GM12878 (cell line): ENCODE results near the gene SP8. TPM values are rescaled to one million over a fixed set of nuclear protein-coding genes. Genes with fewer than 3 reads are reported as not detected.

Source experiments
- ATAC-seq: fragments of 200-7000 bp; cut with Tn5 transposase; 3 replicates; pipeline ENCODE4 v1.9.1; 2020; ENCODE audit warnings: mild to moderate bottlenecking, moderate library complexity
- BruUV-seq: library from RNA; stranded (reverse); fragments of 400-500 nt; replicated peaks from 2 replicates; lab custom pipeline; 2021; lab: Mats Ljungman, UMichigan
- CTCF ChIA-PET: fragments of 300-600 bp; sonication (Branson Sonifier 250); formaldehyde crosslinking; extraction: SDS; loops from one replicate; lab custom pipeline; 2021; ENCODE audit warnings: inconsistent platforms; lab: Yijun Ruan, JAX
- POLR2A ChIA-PET: fragments of 350-600 bp; formaldehyde crosslinking; extraction: SDS; loops from one replicate; lab custom pipeline; 2021; ENCODE audit warnings: inconsistent platforms; lab: Charles Lee
- RAD21 ChIA-PET: fragments of 300-600 bp; sonication (Branson Sonifier 250); formaldehyde crosslinking; loops from one replicate; lab custom pipeline; 2023; ENCODE audit warnings: antibody characterized with exemption; ENCODE audit not compliant: unreplicated experiment; lab: Charles Lee
- SMC1A ChIA-PET: fragments of 300-600 bp; sonication (Branson Sonifier 250); formaldehyde crosslinking; loops from one replicate; lab custom pipeline; 2023; ENCODE audit not compliant: unreplicated experiment, uncharacterized antibody; lab: Charles Lee
- DNase-seq: peaks from one replicate; pipeline ENCODE4 v3.0.0-alpha.2; 2011; ENCODE audit warnings: low read depth, low spot score
- FAIRE-seq: peaks from 3 replicates; lab custom pipeline; 2011; peaks lifted over from hg19 to GRCh38; lab: Jason Lieb, UNC
- H2AFZ ChIP-seq: 2 replicates; pipeline ENCODE4 v1.6.0; 2011; ENCODE audit warnings: low read depth, low read length, control low read depth; ENCODE audit not compliant: control insufficient read depth
- H3K27ac ChIP-seq: 2 replicates; pipeline ENCODE4 v1.5.1; 2011; ENCODE audit warnings: control low read depth; ENCODE audit not compliant: control insufficient read depth, insufficient read depth
- H3K27me3 ChIP-seq, 2 experiments: replicated peaks in 1 of 2; 2 replicates each; pipeline versions ENCODE4 v1.6.0 to v1.6.1; 2011; ENCODE audit warnings: low read length in 1 of 2; ENCODE audit not compliant: control insufficient read depth in 2 of 2, insufficient read depth in 2 of 2
- H3K36me3 ChIP-seq, 2 experiments: 2 replicates each; pipeline ENCODE4 v1.5.1; 2011; ENCODE audit warnings: low read length in 1 of 2; ENCODE audit not compliant: control insufficient read depth in 2 of 2, insufficient read depth in 2 of 2
- H3K4me1 ChIP-seq: 2 replicates; pipeline ENCODE4 v1.6.1; 2011; ENCODE audit warnings: mild to moderate bottlenecking, low read length, moderate library complexity, mixed read lengths; ENCODE audit not compliant: control insufficient read depth, insufficient read depth
- H3K4me2 ChIP-seq: 2 replicates; pipeline ENCODE4 v1.6.0; 2011; ENCODE audit warnings: control low read depth; ENCODE audit not compliant: control insufficient read depth, insufficient read depth
- H3K4me3 ChIP-seq: fragments of 200-600 bp; sonication (generic); 2 replicates; pipeline ENCODE4 v1.5.1; 2016
- H3K79me2 ChIP-seq: 2 replicates; pipeline ENCODE4 v1.6.0; 2011; ENCODE audit warnings: low read length; ENCODE audit not compliant: control insufficient read depth, insufficient read depth
- H3K9ac ChIP-seq: 2 replicates; pipeline ENCODE4 v1.8.0; 2011; ENCODE audit warnings: low read length, control low read depth, mixed read lengths; ENCODE audit not compliant: control insufficient read depth, insufficient read depth
- H3K9me3 ChIP-seq: replicated peaks from 3 replicates; pipeline ENCODE4 v1.5.1; 2011; ENCODE audit warnings: mild to moderate bottlenecking, low read length; ENCODE audit not compliant: control insufficient read depth, insufficient read depth
- H4K20me1 ChIP-seq: 2 replicates; pipeline ENCODE4 v1.6.0; 2011; ENCODE audit not compliant: control insufficient read depth, insufficient read depth
- JUND ChIP-seq: IDR thresholded peaks from 2 replicates; pipeline ENCODE4 v1.6.1; 2012; ENCODE audit warnings: low read depth, mild to moderate bottlenecking, low read length, improper control_type of control experiment, moderate library complexity
- KDM1A ChIP-seq: fragments of 200-600 bp; sonication (generic); IDR thresholded peaks from 2 replicates; pipeline ENCODE4 v1.6.1; 2016; ENCODE audit warnings: borderline replicate concordance
- NBN ChIP-seq: fragments of 450-650 bp; IDR thresholded peaks from 2 replicates; pipeline ENCODE4 v1.6.1; 2016
- RCOR1 ChIP-seq: conservative IDR thresholded peaks from 2 replicates; pipeline ENCODE4 v1.6.1; 2012; ENCODE audit warnings: low read depth, low read length, improper control_type of control experiment
- SUZ12 ChIP-seq: fragments of 200-600 bp; sonication (generic); IDR thresholded peaks from one replicate; pipeline ENCODE4 v1.6.1; 2018; ENCODE audit warnings: antibody characterized with exemption, mild to moderate bottlenecking; ENCODE audit not compliant: unreplicated experiment
- WGBS: methylation state at CpG from one replicate; pipeline ENCODE4 v1.1.6; 2016; ENCODE audit warnings: low lambda C conversion rate; ENCODE audit not compliant: insufficient replicate concordance, insufficient coverage; ENCODE audit errors: missing lambda C conversion rate; 5-methylcytosine and 5-hydroxymethylcytosine counted together
- in situ Hi-C: fragments of 300-500 bp; cut with MboI; formaldehyde crosslinking; loops from 9 replicates; pipeline ENCODE4 v1.14.3; 2018; ENCODE audit warnings: mixed read lengths
- intact Hi-C: fragments of 100-400 bp; cut with micrococcal nuclease; formaldehyde crosslinking; loops from one replicate; pipeline ENCODE4 v1.14.2; 2022; ENCODE audit not compliant: unreplicated experiment
- polyA plus RNA-seq, 11 experiments: library from polyadenylated mRNA; depleted of rRNA in 4 of 11; unstranded in 6 of 11; stranded (reverse) in 5 of 11; fragments of >200 nt; fragmentation: Nextera tagmentation in 4 of 11; fragmentation: Illumina TruSeq in 1 of 11; extraction: Ambion mirVana in 4 of 11; extraction: Trizol in 1 of 11; gene quantifications; 1 replicate in 1 of 11; 2 replicates in 10 of 11; pipeline versions ENCODE4 v1.2.1 to v1.2.3, GENCODE V29; 2011 to 2016; ENCODE audit warnings: inconsistent platforms in 2 of 11, missing spikeins in 2 of 11, low read depth in 1 of 11
- total RNA-seq, 4 experiments: library from RNA; depleted of rRNA in 3 of 4; stranded (reverse); fragments of >200 nt in 3 of 4; fragmentation: Illumina TruSeq in 1 of 4; extraction: Trizol in 1 of 4; gene quantifications; 2 replicates each; pipeline versions ENCODE4 v1.2.1 to v1.2.3, GENCODE V29; 2013 to 2021
- TF ChIP-seq, protein P1 (sequence below): IDR thresholded peaks from 2 replicates; pipeline ENCODE4 v1.6.1; 2012; ENCODE audit warnings: low read depth, low read length, improper control_type of control experiment

SP8 gene
- total and polyA plus RNA-seq, 10 of the 15 experiments (the other 5 are each of a cell fraction or from before 2014, with no cell fraction given): not detected

DNA sequence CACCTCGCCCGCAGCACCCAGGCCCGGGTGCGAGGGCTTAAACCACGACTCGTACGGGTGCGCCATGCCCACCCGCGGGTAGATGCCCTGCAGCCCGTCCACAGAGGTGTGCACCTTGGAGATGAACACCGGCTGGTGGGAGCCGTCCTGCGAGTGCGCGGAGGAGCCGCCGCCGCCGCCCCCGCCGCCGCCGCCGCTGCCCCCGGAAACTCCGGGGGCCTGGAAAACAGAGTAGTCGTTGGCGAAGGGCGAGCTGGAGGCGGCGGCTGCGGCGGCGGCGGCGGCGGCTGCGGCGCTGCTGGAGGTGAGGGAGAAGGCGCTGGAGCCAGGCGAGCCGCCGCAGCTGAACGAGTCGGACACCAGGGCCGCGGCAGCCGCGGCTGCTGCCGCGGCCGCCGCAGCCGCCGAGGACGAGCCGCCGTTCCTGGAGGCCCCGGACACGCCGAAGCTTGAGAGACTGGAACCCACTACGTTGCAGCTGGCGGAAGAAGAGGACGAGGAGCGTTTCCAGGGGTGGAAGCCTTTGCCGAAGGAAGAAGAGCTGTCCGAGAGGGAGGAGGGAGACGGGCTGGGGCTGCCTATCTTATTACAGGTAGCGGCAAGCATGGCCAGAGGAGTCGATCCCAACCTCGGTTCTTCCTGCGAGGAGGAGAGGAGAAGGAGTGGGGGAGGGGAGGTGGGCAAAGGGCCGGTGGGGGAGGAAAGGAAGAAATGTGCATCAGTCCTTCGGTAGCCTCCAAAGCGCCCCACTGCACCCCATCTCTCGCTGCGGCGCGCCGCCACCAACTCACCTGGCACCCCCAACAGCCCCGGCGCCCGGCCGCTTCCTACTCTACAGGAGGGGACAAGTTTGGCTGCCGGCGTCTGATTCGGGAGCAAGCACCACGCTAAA is 1.3 kb downstream of the SP8 start:
- ChIA-PET RAD21 (no interaction called here), CTCF (no interaction called here), POLR2A (interaction anchor here (0.6 to 0.7 kb wide), 2 partner anchors 25 to 739 kb away, joined by 3 to 4 read pairs; no protein-coding TSS in a partner anchor), SMC1A (no interaction called here)
- H3K36me3 ChIP-seq: no peaks in the 10 kb centered on the region
- WGBS: 57% methylated on average over 67 of the region's 89 CpGs
- H4K20me1 ChIP-seq: no peaks in the 10 kb centered on the region
- no peak overlapping the region for H3K9ac ChIP-seq
- H3K27me3 ChIP-seq: peaks cover 6 to 15% of the 10 kb centered on the region in 2 experiments; a peak in 3 of 4 replicates
- H3K9me3 ChIP-seq: peaks cover 7% of the 10 kb centered on the region; the same call in 2 of the 3 replicates
- FAIRE-seq (no peak), ATAC-seq (no peak), DNase-seq (no peak)
- H2AFZ ChIP-seq: no peak overlapping the region
- in situ Hi-C loops (no loop called here), intact Hi-C loops (no loop called here)
- BruUV-seq: no TSS peak
- H3K27ac ChIP-seq: no peak overlapping the region
- H3K4me2 ChIP-seq: no peak overlapping the region
- no peaks in the 10 kb centered on the region for H3K4me1 ChIP-seq
- no peaks in the 10 kb centered on the region for H3K79me2 ChIP-seq
- no peak overlapping the region for H3K4me3 ChIP-seq
- no peak for TF ChIP-seq JUND
- no peak for TF ChIP-seq RCOR1

DNA sequence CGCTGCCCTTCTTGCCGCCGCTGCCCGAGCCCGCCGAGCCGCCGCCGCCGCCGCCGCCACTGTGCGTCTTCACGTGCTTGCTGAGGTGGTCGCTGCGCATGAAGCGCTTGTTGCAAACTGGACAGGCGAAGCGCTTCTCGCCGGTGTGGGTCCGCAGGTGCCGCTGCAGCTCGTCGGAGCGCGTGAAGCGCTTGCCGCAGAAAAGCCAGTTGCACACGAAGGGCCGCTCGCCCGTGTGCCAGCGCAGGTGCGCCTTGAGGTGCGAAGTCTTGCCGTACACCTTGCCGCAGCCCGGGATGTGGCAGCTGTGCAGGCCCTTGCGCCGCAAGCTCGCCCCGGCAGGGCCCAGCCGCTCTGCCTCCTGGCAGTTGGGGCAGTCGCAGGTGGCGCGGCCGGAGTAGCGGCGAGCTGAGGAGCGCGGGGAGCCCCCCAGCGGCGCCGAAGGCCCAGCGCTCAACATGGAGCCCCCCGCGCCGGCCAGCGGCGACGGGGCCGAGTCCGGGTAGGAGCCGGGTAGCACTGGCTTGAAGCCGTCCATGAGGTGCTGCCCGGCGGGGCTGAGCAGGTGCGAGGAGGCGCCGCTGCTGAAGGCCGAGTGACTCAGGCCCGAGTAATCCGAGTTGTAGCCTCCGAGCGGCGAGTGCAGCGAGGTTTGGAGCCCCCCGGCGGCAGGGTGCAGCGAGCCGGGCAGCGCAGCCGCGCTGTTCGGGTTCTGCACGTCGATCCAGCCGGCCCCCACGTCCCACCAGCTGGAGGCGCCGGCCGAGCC is 2.1 kb downstream of the SP8 start:
- RAD21 ChIA-PET: no interaction called here
- Histone ChIP-seq H3K79me2 (no peaks in the 10 kb centered on the region), H3K27me3 (peaks cover 6 to 9% of the 10 kb centered on the region in 2 experiments; a peak in 3 of 4 replicates), H3K27ac (no peak overlapping the region), H3K9me3 (peaks cover 7% of the 10 kb centered on the region; the same call in 2 of the 3 replicates), H3K4me2 (no peak overlapping the region), H3K4me1 (no peaks in the 10 kb centered on the region), H3K36me3 (no peaks in the 10 kb centered on the region), H3K4me3 (no peak overlapping the region), H4K20me1 (no peaks in the 10 kb centered on the region), H3K9ac (no peak overlapping the region), H2AFZ (no peak overlapping the region)
- POLR2A ChIA-PET: interaction anchor here (0.7 kb wide), 1 partner anchor 25 kb away, joined by 3 read pairs; no protein-coding TSS in a partner anchor
- in situ Hi-C loops (no loop called here), intact Hi-C loops (no loop called here)
- WGBS: 82% methylated on average over 75 of the region's 93 CpGs
- SMC1A ChIA-PET: no interaction called here
- FAIRE-seq (no peak), DNase-seq (no peak), ATAC-seq (no peak)
- TF ChIP-seq, protein P1, sequence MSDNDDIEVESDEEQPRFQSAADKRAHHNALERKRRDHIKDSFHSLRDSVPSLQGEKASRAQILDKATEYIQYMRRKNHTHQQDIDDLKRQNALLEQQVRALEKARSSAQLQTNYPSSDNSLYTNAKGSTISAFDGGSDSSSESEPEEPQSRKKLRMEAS: no peak
- peak; percentile 72 for TF ChIP-seq SUZ12
- no peak for TF ChIP-seq NBN
- no peak for TF ChIP-seq KDM1A
- BruUV-seq: no TSS peak
- CTCF ChIA-PET: no interaction called here
